Uterus (tissue), 4 donors: Measurements from ENCODE around the gene PCDHGA3. TPM values are rescaled to one million over a fixed set of nuclear protein-coding genes. Genes with fewer than 3 reads are reported as not detected.
A peak's percentile ranks its signal among the peaks of the same experiment; 100 is the strongest.
"Not testable (repeated sequence)": the region's sequence is repeated elsewhere in the genome, so short reads cannot be mapped to it uniquely, and the experiment has no call there.

ENCODE experiments used
- DNase-seq, 2 donors: peaks; one replicate each; pipeline ENCODE4 v3.0.0-alpha.2; 2019 to 2020
- H3K27ac ChIP-seq, 2 donors: fragments of 200-600 bp; sonication (generic); 1 replicate in 1 of 2; 2 replicates in 1 of 2; pipeline ENCODE4 v1.5.1; 2016 to 2018
- H3K27me3 ChIP-seq, 2 donors: fragments of 200-600 bp; sonication (generic); one replicate each; pipeline ENCODE4 v1.5.1; 2018 to 2019; ENCODE audit warnings: control low read depth in 1 of 2
- H3K36me3 ChIP-seq, 2 donors: fragments of 200-600 bp; sonication (generic); one replicate each; pipeline ENCODE4 v1.5.1; 2019; ENCODE audit warnings: control low read depth in 1 of 2
- H3K4me1 ChIP-seq, 2 donors: fragments of 200-600 bp; sonication (generic); one replicate each; pipeline ENCODE4 v1.5.1; 2018 to 2019; ENCODE audit warnings: control low read depth in 1 of 2
- H3K4me3 ChIP-seq, 2 donors: fragments of 200-600 bp; sonication (generic); 1 replicate in 1 of 2; 2 replicates in 1 of 2; pipeline ENCODE4 v1.5.1; 2018 to 2019; ENCODE audit warnings: mild to moderate bottlenecking in 1 of 2
- H3K9me3 ChIP-seq, 2 donors: fragments of 200-600 bp; sonication (generic); one replicate each; pipeline ENCODE4 v1.5.1; 2019; ENCODE audit warnings: control low read depth in 1 of 2
- CTCF ChIP-seq, 4 experiments: fragments of 200-600 bp in 2 of 4; fragments of 450-650 bp in 2 of 4; sonication (generic) in 2 of 4; IDR thresholded peaks; one replicate each; pipeline ENCODE4 v1.5.1; 2016 to 2019; ENCODE audit warnings: antibody characterized with exemption in 4 of 4, mild to moderate bottlenecking in 2 of 4, moderate library complexity in 1 of 4
- POLR2A ChIP-seq, 2 donors: fragments of 450-650 bp; IDR thresholded peaks; one replicate each; pipeline ENCODE4 v1.6.1; 2016; ENCODE audit warnings: antibody characterized with exemption in 2 of 2, mild to moderate bottlenecking in 1 of 2, moderate library complexity in 1 of 2
- intact Hi-C: fragments of 100-400 bp; cut with DNase I; formaldehyde crosslinking; loops from one replicate; pipeline ENCODE4 v1.15.1; 2023; ENCODE audit warnings: low total_unique reads
- total RNA-seq, 4 donors: library from RNA; depleted of rRNA in 3 of 4; stranded (reverse); fragments of >200 nt in 3 of 4; gene quantifications; one replicate each; pipeline versions ENCODE4 v1.1.0 to v1.2.4, GENCODE V29; 2014 to 2023
- donor health status: DM: yes; HTN: yes; CAD: no.

PCDHGA3 gene
- total RNA-seq, 4 donors from 2014 or later, result 0.51 to 8.2 (median 5.6) TPM

DNA sequence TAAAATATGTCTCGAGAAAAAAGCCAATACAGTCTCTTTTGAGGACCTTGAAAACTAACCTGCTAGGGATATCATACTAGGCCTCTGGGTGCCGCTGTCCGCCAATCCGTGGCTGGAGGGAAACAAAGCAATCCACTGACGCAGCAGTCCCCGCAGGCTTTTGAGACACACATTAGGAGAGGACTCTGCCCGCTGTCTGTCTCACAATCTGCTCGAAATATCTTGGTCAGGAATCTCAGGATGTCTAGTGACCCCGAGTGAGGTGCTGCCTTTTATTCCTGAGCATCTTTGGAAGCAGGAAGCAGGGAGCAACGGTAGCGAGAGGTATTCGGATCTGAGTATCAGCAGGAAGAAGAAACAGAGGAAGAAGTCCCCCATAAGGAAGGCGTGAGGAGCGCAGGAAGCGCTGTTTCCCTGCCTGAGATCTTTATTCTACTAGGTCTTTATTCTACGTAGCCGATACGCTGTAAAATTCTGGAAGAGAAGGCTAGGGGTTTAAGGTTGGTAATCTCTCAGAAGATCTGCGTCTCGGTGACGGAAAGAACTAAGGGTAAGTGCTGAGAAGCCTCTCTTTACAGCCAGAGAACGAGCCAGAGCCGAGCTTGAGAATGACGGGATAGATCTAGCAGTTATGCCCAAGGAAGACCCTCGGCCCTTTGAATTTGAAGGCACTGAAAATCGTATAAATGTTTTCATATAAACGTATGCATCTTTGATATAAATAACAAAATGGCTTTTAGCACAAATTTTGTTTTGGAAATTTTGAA is 17.4 kb upstream of the PCDHGA3 start:
- intact Hi-C loops, result no loop called here
- Histone ChIP-seq H3K4me3 (peak overlapping the region; percentile 26 to 29), H3K27ac (peak overlapping the region; percentile 65 to 69), H3K4me1 (no peaks in the 10 kb centered on the region), H3K27me3 (no peaks in the 10 kb centered on the region), H3K36me3 (no peaks in the 10 kb centered on the region), H3K9me3 (peaks cover 0 to 18% of the 10 kb centered on the region in 2 donors)
- DNase-seq, result peak; percentile 58 to 64
- TF ChIP-seq CTCF (IDR thresholded peaks at IDR 0.05), result peak; percentile 34 to 44 (median 40)
- TF ChIP-seq POLR2A (IDR thresholded peaks at IDR 0.05), result no peak

DNA sequence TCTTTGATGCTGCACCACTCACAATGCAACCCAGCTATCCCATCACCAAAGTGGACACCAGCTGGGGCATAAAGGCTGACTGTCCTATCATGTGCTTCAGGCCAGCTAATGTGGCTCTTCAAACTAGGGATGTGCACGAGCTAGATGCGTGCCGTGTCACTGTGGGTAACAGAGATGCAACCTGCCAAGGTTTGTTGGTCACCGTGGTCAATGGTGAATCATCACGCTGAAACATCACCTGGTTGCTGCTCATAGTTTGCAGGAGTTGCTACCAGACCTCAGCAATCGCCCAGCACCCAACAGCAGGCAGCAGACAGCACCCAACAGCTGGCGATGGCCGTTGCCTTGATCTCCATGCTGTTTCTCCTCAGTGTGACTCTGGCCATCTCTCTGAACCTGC is 15.4 kb upstream of the PCDHGA3 start:
- no peaks in the 10 kb centered on the region for H3K36me3 ChIP-seq
- DNase-seq, result no peak
- H3K27me3 ChIP-seq, result no peaks in the 10 kb centered on the region
- H3K27ac ChIP-seq, result no peak overlapping the region
- H3K4me1 ChIP-seq, result no peaks in the 10 kb centered on the region
- peaks cover 0 to 26% of the 10 kb centered on the region in 2 donors for H3K9me3 ChIP-seq
- TF ChIP-seq POLR2A (IDR thresholded peaks at IDR 0.05), result no peak
- TF ChIP-seq CTCF (IDR thresholded peaks at IDR 0.05), result no peak
- intact Hi-C loops, result no loop called here
- no peak overlapping the region for H3K4me3 ChIP-seq

DNA sequence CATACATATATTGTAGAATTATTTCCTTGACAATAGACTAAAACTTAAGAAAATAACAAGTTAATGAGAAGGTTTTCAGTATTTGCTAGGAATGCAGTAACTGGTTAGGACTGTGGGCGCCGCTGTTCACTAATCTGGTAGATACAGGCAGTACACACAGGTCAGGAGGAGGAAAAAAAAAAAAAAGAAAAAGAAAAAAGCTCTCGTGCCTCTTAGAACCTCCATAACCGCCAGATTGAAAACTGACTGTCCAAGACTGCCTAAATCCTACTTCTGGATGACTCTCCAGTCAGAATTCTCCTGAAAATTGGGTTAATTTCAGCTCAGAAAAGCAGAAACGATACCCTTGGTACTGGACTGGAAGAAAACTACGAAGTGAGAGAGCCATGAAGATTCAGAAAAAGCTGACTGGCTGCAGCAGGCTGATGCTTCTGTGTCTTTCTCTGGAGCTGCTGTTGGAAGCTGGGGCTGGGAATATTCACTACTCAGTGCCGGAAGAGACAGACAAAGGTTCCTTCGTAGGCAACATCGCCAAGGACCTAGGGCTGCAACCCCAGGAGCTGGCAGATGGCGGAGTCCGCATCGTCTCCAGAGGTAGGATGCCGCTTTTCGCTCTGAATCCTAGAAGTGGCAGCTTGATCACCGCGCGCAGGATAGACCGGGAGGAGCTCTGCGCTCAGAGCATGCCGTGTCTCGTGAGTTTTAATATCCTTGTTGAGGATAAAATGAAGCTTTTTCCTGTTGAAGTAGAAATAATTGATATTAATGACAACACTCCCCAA is 13.1 kb upstream of the PCDHGA3 start, which contains the start of gene PCDHGA1:
PCDHGA1 (plus strand) TSS at position 216 of the 782 bp plus-strand sequence.
- peaks cover 0 to 41% of the 10 kb centered on the region in 2 donors for H3K9me3 ChIP-seq
- H3K27me3 ChIP-seq, result no peaks in the 10 kb centered on the region
- DNase-seq, result no peak
- no peak for TF ChIP-seq POLR2A (IDR thresholded peaks at IDR 0.05)
- no peak for TF ChIP-seq CTCF (IDR thresholded peaks at IDR 0.05)
- H3K4me1 ChIP-seq, result no peaks in the 10 kb centered on the region
- no peaks in the 10 kb centered on the region for H3K36me3 ChIP-seq
- H3K27ac ChIP-seq, result no peak within 1 kb of the TSS
- H3K4me3 ChIP-seq, result no peak within 1 kb of the TSS
- intact Hi-C loops, result no loop called here

DNA sequence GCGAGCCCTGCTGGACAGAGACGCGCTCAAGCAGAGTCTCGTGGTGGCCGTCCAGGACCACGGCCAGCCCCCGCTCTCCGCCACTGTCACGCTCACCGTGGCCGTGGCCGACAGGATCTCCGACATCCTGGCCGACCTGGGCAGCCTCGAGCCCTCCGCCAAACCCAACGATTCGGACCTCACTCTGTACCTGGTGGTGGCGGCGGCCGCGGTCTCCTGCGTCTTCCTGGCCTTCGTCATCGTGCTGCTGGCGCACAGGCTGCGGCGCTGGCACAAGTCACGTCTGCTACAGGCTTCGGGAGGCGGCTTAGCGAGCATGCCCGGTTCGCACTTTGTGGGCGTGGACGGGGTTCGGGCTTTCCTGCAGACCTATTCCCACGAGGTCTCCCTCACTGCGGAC is 11.1 kb upstream of the PCDHGA3 start:
- H3K36me3 ChIP-seq, H3K4me1 ChIP-seq, H3K27ac ChIP-seq, H3K4me3 ChIP-seq, intact Hi-C loops, H3K27me3 ChIP-seq, DNase-seq: not testable (repeated sequence)
- peaks cover 0 to 52% of the 10 kb centered on the region in 2 donors for H3K9me3 ChIP-seq

GRCh38 chr5:141338538-141339306 is 4.9 kb upstream of the PCDHGA3 start, which contains the start of gene PCDHGA2:
Gene PCDHGA2, plus strand, starts transcription at chr5:141338760.
- H3K4me3 ChIP-seq, result peak within 1 kb of the TSS; percentile 0 to 25
- H3K27ac ChIP-seq, result no peak within 1 kb of the TSS
- peaks cover 3 to 56% of the 10 kb centered on the region in 2 donors for H3K9me3 ChIP-seq
- H3K36me3 ChIP-seq, result no peaks in the 10 kb centered on the region
- no peak for DNase-seq
- TF ChIP-seq CTCF (IDR thresholded peaks at IDR 0.05) (peak in 3 of 4 experiments; percentile 31 to 41 (median 35)), POLR2A (IDR thresholded peaks at IDR 0.05) (no peak)
- H3K4me1 ChIP-seq, result no peaks in the 10 kb centered on the region
- intact Hi-C loops, result no loop called here
- no peaks in the 10 kb centered on the region for H3K27me3 ChIP-seq

- intact Hi-C loops, H3K4me1 ChIP-seq, H3K4me3 ChIP-seq, H3K27me3 ChIP-seq, H3K27ac ChIP-seq, H3K36me3 ChIP-seq, DNase-seq: not testable (repeated sequence)
- H3K9me3 ChIP-seq, result peaks cover 3 to 62% of the 10 kb centered on the region in 2 donors
These were observed 2.8 kb upstream of the PCDHGA3 start for GRCh38 chr5:141340781-141341354.
